GM21528 (cell line): ENCODE data around the gene ARID1B.

Experiments
- ATAC-seq: cut with Tn5 transposase; IDR thresholded peaks from one replicate; pipeline ENCODE4 v1.9.1; 2021; ENCODE audit warnings: mild to moderate bottlenecking, moderate library complexity; ENCODE audit not compliant: unreplicated experiment, low FRiP score

Gene ARID1B

DNA sequence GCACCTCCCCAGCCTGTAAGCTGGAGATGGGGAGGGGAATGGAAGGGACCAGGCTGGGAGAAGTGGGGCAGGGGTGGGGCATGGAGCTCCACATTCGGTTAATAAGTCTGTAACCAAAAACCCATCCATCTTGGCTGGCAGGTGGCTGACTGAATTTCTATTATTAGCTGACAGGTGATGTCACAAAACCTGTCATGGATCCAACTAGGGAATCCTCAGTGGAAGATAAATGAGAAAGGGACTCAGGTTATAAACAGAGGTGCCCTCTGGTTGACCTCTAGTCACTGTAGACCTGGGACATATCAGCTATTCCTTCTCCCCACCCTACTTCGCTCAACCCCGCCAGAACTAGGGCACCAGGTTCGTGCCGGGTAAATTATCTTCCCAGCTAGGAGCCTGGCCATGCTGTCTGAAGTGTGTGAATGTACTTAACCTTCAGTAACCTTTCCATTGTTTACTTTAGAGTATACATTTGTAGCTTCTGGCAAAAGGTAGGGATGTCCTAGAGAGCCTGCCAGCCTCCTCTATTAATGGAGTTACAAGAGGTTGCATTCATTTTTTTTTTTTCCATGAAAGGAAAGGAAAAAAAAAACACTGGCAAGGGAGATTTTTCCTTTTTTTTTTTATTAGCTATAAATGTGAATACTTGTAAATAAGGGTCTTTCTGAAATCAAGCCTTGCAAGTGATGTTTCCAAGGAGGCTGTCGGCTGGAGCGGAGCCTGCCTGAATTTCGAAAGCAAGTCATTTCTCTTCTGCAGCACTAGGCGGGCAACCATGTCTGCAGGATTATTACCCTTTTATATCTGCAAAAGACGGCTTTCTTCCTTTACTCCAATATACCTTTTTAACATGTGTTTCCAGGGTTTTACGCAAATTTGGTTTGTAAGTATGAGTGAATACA, 410.3 kb downstream of the ARID1B start:
- no peak for ATAC-seq

DNA sequence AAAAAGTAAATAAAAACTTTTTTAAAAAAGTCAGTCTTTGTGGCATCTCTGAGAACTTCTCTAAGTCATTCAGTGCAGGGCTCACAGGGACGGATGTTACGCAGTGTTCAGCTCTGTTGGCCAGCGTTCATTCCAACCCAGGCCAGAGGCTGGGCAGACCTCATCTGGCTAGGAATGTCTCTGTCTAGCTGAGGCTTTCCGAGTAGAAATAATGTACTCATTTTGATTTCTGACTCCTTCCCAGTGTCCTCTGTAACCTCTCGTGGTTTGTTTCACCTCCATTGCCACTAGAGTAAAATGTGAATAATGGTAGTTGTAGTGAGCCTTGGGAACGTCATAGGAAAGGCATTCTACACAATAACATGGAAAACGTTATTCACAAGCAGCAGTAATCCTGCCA, 411.0 kb downstream of the ARID1B start:
- no peak for ATAC-seq

- no peak for ATAC-seq
These were observed 416.3 kb downstream of the ARID1B start for GRCh38 chr6:157193443-157193996.

DNA sequence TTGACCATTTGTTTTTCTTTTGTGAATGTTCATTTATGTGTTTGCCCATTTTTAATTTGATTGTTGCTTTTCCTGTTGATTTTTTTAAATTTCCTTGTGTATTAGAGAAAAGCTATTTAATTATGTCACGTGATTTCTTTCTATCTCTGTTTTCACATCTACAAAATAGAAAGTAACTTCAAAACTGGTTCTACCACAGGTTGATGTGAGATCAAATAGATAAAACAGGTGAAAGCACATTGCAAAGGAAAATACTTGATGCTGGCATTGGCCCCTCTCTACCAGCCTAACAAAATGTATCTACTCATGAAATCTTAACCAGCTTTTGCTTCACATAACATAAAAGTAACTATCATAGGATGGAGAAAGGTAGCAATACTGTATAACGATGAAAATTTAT, 416.9 kb downstream of the ARID1B start:
- no peak for ATAC-seq

GRCh38 chr6:157194643-157195042, 417.5 kb downstream of the ARID1B start:
- no peak for ATAC-seq

GRCh38 chr6:157196391-157196790, 419.2 kb downstream of the ARID1B start:
- no peak for ATAC-seq

GRCh38 chr6:157198425-157199279, 421.5 kb downstream of the ARID1B start:
- ATAC-seq = no peak

DNA sequence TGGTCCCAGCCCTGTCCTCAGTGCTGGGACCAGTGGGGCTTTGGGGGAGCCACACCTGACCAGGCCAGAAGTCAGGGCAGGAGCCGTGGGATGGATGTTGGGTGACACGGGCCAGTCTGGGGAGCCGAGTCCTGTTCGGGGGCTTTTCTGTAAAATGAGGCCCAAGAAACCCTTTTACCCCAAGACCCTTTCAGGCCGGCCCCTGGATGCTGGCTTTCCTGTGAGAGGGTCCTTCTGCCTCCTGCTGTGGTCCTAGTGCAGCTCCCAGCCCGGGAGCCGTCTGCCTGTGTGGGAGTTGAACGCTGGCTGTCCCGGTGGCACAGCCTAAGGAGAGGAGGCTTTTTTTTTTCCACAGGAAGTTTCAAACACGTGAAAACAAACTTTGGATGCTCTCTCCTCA, 422.9 kb downstream of the ARID1B start:
- ATAC-seq = no peak

DNA sequence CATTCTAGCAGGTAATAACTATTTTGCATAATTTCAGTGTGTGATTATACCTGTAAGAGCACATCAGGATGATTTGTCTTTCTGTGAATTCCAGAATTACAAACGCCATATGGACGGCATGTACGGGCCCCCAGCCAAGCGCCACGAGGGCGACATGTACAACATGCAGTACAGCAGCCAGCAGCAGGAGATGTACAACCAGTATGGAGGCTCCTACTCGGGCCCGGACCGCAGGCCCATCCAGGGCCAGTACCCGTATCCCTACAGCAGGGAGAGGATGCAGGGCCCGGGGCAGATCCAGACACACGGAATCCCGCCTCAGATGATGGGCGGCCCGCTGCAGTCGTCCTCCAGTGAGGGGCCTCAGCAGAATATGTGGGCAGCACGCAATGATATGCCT, 423.4 kb downstream of the ARID1B start:
- ATAC-seq = no peak

GRCh38 chr6:157201083-157201482, 423.9 kb downstream of the ARID1B start:
- ATAC-seq = no peak

DNA sequence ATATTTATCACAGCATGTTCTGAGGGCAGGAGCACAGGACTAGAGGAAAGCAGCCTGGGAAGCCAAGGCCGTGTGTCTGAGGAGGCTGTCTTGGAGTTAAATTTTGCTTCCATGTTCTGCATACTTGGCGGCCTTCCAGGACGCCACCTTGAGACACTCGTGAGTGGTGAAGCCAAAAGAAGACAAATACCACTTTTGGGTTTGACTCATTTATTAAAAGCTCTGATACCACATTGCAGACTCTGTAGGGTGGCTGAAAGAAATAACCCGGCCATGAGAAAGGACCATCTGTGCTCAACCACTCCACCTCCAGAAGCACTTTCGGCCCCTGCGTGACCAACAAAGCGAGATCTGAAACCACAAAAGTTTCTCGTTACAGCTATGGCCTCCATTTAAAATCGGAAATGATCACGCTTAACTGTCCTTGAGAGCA, 426.1 kb downstream of the ARID1B start:
- peak; percentile 94 for ATAC-seq

- ATAC-seq = peak; percentile 38
These were observed 426.6 kb downstream of the ARID1B start for GRCh38 chr6:157203764-157204163.

GRCh38 chr6:157205473-157206358, 428.5 kb downstream of the ARID1B start:
- no peak for ATAC-seq

- no peak for ATAC-seq
These were observed 429.2 kb downstream of the ARID1B start for GRCh38 chr6:157206359-157206815.

- no peak for ATAC-seq
These were observed 430.4 kb downstream of the ARID1B start for GRCh38 chr6:157207521-157208076.

DNA sequence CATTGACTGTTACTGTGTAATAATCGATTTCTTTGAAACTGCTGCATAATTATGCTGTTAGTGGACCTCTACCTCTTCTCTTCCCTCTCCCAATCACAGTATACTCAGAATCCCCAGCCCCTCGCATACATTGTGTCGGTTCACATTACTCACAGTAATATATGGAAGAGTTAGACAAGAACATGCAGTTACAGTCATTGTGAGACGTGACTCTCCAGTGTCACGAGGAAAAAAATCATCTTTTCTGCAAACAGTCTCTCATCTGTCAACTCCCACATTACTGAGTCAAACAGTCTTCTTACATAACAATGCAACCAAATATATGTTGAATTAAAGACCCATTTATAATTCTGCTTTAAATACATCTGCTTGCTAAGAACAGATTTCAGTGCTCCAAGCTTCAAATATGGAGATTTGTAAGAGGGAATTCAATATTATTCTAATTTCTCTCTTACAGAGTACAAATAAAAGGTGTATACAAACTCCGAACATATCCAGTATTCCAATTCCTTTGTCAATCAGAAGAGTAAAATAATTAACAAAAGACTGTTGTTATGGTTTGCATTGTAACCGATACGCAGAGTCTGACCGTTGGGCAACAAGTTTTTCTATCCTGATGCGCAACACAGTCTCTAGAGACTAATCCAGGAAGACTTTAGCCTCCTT, 432.8 kb downstream of the ARID1B start:
- ATAC-seq = no peak

- ATAC-seq = no peak
These were observed 433.8 kb downstream of the ARID1B start for GRCh38 chr6:157210954-157211353.

DNA sequence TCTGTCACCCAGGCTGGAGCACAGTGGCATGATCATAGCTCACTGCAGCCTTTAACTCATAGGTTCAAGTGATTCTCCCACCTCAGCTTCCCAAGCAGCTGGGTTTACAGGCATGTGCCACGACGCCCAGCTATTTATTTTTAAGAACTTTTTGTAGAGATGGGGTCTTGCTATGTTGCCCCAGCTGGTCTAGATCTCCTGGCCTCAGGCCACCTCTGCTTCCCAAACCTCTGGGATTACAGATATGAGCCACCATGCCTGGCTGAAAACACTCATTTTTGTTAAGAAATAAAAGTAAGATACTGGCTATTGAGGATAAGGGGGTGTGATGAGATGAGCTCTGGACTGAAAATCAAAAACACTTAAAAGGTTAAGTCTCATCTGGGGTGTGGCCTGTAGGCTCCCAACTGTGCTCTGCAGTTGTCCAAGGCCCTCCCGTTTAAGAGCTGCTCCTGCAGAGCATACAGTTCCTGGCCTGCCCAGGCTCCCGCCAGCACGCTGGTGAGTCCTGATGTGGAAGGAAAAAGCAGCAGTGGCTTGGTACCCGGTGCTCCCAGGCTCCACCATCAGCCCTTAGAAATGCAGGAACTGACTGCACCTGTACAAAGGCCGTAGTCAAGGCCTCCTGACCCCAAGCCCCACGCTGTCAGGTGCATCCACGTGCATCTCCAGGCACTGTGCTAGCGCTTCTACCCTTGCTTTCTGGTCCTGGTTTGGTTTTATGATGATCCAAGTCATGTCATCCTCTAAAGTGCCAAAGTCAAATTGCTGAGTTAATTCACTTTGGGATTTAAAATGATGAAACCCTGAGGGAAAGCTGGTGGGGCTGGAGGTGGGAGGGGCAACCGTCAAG, 434.7 kb downstream of the ARID1B start:
- ATAC-seq = no peak
